SK-N-MC (cell line): ENCODE measurements around the gene CASP2.

Experiments
- EZH2 ChIP-seq: fragments of 200-600 bp; sonication (generic); IDR thresholded peaks from one replicate; pipeline ENCODE4 v1.6.1; 2017; ENCODE audit warnings: antibody characterized with exemption
- POLR2AphosphoS5 ChIP-seq: IDR thresholded peaks from 2 replicates; pipeline ENCODE4 v1.6.1; 2012; ENCODE audit warnings: mild to moderate bottlenecking, low read depth, low read length, borderline replicate concordance

DNA sequence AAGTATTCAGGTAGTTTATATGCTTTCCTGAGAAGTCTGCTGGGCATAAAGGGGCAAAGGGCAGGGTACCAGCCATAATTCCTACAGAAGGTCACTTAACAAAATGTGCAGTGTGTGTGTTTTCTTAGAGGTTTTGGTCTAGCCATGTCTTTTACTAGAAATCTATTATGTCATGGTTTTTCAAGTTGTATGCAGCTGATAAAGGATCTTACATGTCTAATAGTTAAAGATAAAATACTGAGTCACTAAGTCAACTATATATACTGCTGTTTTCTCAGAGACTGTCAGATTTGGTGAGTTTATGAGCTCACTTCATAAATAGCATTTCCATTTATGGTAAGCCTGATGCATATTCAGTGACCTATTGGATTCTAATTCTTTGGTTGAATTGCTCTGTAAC lies 7.7 kb downstream of the CASP2 start:
- TF ChIP-seq EZH2 (no peak), POLR2AphosphoS5 (no peak)
